ENCODE data around the gene BGN.

BGN gene

GRCh38 chrX:153462291-153462690, 32.5 kb upstream of the BGN start:
- no peak for DNase-seq

GRCh38 chrX:153463031-153463430, 31.7 kb upstream of the BGN start:
- DNase-seq = no peak

- DNase-seq = no peak
Measured at GRCh38 chrX:153463556-153463955, 31.2 kb upstream of the BGN start.

DNA sequence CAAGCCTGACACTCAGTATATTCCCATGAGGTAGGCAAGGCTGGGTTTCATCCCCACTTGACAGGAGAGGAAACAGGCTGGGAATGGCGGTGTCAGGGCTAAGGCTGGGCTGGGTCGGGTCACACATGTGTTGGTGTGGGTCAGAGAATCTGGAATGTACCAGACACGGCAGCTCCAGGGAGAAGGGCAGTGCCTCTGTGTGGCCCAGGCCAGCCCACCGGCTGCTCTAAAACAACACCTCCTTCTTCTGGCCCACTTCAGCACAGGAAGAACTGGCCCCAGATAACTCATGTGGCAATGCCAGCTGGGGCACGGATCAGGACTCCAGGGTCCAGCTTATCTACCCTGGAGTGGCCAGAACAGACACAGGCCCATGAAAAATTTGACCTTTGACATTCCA, 30.7 kb upstream of the BGN start:
- DNase-seq = no peak

- DNase-seq = no peak
Measured at GRCh38 chrX:153465691-153466380, 28.9 kb upstream of the BGN start.

GRCh38 chrX:153468008-153468580, 26.7 kb upstream of the BGN start:
- no peak for DNase-seq

- DNase-seq = peak; percentile 46
Measured at GRCh38 chrX:153469811-153470410, 24.9 kb upstream of the BGN start.

- DNase-seq = peak; percentile 89
Measured at GRCh38 chrX:153470411-153471363, 24.1 kb upstream of the BGN start, which contains the start of gene HAUS7. HAUS7 (minus strand) TSS chrX:153470576; CDS start chrX:153470557, 19 bp downstream.

- no peak for DNase-seq
Measured at GRCh38 chrX:153471663-153472280, 23.0 kb upstream of the BGN start.

DNA sequence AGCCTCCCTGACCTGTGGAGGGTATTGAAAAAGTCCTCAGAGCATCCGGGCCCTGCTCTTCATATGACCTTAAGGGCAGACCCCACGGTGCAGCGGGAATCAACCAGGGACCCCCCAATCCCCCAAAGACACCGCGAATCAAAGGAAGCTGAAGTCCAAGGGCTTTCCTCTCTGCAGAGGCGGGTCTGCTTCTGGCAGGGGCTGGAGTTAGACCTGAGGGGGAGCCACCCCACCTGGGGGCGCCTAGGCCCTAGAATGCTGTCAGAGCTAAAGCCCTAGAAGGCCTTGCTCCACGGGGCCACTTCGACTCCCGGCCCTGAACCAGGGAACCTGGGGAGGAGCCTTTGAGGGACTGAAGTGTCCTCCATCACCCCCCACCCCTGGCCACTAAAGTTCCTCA, 21.7 kb upstream of the BGN start:
- no peak for DNase-seq

DNA sequence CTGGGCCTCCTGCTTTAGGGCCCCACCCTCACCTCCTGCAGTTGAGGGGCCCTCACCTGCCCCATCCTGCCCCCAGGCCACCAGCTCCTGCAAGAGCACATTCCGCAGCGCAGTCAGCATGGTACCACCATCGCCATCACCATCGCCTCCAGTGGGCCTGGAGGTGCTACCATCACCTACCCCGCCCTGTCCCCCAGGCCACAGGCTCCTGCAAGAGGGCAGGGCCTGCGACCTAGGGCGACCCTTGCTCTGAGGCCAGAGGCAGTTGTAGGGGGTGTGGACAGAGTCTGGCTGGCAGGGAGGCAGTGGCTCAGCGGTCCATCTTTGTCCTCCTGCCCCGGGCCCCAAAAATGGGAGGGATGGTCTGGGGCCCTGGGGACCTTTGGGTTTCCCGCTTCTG, 20.5 kb upstream of the BGN start:
- DNase-seq = no peak

- DNase-seq = peak; percentile 23
Measured at GRCh38 chrX:153474718-153475117, 20.1 kb upstream of the BGN start.

GRCh38 chrX:153475271-153475670, 19.5 kb upstream of the BGN start:
- DNase-seq = no peak

- no peak for DNase-seq
Measured at GRCh38 chrX:153475751-153476281, 19.0 kb upstream of the BGN start.

DNA sequence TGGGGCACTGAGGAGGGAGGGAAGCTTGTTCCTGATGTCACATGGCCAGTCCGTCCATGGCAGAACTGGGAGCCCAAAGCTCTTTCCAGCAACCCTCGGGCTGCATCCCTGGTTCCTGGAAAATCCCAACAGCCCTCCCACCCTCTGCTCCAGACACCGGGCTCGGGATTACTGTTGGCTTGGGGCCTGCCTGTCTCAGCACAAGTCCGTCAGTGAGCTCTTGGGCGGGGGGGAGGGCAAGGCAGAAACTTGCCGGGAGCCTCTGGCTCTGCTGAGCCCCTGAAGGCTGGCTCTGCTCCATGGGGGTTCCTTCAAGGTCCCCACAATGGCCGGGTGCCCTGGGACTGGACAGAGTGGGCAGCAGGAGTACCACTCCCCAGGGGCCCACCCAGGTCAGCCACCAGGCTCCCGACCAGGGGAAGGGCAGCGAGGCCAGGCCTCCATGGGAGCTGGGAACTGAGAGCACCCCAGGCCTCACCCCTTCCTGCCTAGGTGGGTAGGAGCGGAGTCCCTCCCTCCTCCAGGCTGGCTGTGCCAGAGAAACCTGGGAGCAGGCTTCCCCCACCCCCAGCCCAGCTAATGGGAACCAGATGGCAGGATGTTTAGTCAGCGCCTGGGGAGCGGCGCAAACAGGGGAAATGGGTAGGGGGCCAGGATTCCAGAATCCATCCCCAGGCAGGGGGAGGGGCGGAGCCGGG, 18.0 kb upstream of the BGN start:
- no peak for DNase-seq

GRCh38 chrX:153477364-153477857, 17.4 kb upstream of the BGN start:
- DNase-seq = no peak

- no peak for DNase-seq
Measured at GRCh38 chrX:153477901-153478300, 16.9 kb upstream of the BGN start.

DNA sequence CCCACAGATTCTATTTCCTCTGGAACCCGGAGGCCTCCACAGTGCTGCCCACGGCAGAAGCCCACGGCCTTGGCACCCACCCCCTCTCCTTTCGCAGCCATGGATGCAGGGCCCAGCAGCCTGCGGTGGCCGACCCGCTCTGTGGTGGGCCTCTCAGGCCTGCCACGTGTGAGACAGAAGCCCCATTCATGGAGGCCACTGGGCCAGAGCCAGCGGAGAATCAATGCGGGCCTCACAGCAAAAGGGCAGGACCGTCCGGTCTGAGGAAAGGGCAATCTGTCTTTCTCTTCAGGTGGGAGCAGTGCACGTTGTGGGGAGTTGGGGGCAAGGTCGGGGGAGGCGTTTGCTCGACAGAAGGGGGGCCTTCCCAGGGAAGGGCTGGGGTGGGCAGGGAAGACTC, 16.0 kb upstream of the BGN start:
- DNase-seq = no peak

DNA sequence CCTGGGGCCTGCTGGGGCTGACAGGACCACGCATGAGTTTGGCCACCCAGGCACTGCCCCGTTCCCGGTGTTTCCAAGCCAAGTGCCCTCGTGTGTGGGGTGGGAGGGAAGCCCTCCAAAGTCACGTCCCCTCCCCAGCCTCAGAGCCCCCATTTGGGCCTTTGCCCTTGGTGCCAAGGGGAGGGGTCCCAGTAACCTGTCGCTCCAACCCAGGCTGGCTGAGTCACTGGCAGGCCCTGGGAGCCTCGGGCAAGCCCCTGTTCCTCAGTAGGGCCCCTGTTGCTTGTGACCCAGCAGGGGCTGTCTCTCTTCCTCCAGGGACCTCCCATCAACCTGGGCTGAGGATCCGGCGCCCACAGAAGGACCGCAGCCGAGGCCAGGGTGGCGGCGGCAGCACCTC, 13.7 kb upstream of the BGN start:
- DNase-seq = no peak

DNA sequence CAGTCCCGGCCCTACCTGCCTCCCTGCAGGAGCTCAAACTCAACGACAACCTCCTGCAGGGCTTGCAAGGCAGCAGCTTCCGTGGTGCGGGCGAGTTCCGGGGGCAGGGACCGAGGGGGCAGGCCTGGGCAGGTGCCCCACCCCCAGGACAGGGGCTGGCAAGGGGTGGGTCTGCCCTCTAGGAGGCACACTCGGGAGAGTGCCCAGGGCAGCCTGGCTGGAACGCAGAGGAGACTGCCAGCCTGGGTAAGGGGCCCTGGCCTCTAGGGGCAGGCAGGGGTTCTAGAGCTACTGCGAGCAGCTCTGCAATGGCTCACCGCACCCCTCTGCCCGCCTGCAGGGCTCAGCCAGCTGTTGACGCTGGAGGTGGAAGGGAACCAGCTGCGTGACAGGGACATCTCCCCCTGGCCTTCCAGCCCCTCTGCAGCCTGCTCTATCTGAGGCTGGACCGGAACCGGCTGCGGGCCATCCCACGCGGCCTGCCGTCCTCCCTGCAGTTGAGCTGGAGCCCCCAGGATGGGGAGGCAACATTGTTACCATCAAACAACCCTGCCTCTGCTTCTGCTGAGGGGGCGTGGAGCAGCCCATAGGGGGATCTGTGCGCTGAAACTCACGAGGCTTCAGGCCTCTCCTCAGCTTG, 12.3 kb upstream of the BGN start:
- no peak for DNase-seq

DNA sequence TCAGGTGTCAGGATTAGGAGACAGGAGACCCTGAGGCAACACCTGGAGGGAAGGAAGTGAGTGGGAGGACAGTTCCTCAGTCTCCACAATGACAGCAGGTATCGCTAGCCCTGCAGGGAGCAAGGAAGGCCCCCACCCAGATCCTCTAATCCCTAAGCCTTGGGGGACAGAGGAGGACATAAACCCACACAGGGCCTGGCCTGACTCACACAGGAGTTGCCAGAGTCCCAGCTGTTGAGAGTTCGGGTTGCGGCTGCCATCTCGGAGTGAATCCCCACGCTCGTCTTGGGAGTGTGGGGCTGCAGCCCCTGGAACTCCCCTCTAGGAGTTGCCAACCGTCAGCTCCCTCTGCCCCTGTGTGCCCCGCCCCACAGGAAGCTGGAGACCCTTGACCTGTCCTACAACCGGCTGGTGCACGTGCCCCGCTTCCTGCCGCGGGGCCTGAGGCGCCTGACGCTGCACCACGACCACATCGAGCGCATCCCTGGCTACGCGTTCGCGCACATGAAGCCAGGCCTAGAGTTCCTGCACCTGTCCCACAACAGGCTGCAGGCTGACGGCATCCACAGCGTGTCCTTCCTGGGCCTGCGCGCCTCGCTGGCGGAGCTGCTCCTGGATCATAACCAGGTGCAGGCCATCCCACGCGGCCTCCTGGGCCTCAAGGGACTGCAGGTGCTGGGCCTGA, 9.2 kb upstream of the BGN start:
- no peak for DNase-seq

All from stimulated activated naive CD4-positive, alpha-beta T cell treated with Interleukin-2 at 50 U/mL for 16 hours (primary cell).